GM12878 (cell line): ENCODE results near the gene ADRB1. TPM values are rescaled to one million over a fixed set of nuclear protein-coding genes. Genes with fewer than 3 reads are reported as not detected.

Source experiments
- ATAC-seq: fragments of 200-7000 bp; cut with Tn5 transposase; 3 replicates; pipeline ENCODE4 v1.9.1; 2020; ENCODE audit warnings: mild to moderate bottlenecking, moderate library complexity
- BruUV-seq: library from RNA; stranded (reverse); fragments of 400-500 nt; replicated peaks from 2 replicates; lab custom pipeline; 2021; lab: Mats Ljungman, UMichigan
- CTCF ChIA-PET: fragments of 300-600 bp; sonication (Branson Sonifier 250); formaldehyde crosslinking; extraction: SDS; loops from one replicate; lab custom pipeline; 2021; ENCODE audit warnings: inconsistent platforms; lab: Yijun Ruan, JAX
- POLR2A ChIA-PET: fragments of 350-600 bp; formaldehyde crosslinking; extraction: SDS; loops from one replicate; lab custom pipeline; 2021; ENCODE audit warnings: inconsistent platforms; lab: Charles Lee
- RAD21 ChIA-PET: fragments of 300-600 bp; sonication (Branson Sonifier 250); formaldehyde crosslinking; loops from one replicate; lab custom pipeline; 2023; ENCODE audit warnings: antibody characterized with exemption; ENCODE audit not compliant: unreplicated experiment; lab: Charles Lee
- SMC1A ChIA-PET: fragments of 300-600 bp; sonication (Branson Sonifier 250); formaldehyde crosslinking; loops from one replicate; lab custom pipeline; 2023; ENCODE audit not compliant: unreplicated experiment, uncharacterized antibody; lab: Charles Lee
- DNase-seq: peaks from one replicate; pipeline ENCODE4 v3.0.0-alpha.2; 2011; ENCODE audit warnings: low read depth, low spot score
- FAIRE-seq: peaks from 3 replicates; lab custom pipeline; 2011; peaks lifted over from hg19 to GRCh38; lab: Jason Lieb, UNC
- H2AFZ ChIP-seq: 2 replicates; pipeline ENCODE4 v1.6.0; 2011; ENCODE audit warnings: low read depth, low read length, control low read depth; ENCODE audit not compliant: control insufficient read depth
- H3K27ac ChIP-seq: 2 replicates; pipeline ENCODE4 v1.5.1; 2011; ENCODE audit warnings: control low read depth; ENCODE audit not compliant: control insufficient read depth, insufficient read depth
- H3K27me3 ChIP-seq, 2 experiments: replicated peaks in 1 of 2; 2 replicates each; pipeline versions ENCODE4 v1.6.0 to v1.6.1; 2011; ENCODE audit warnings: low read length in 1 of 2; ENCODE audit not compliant: control insufficient read depth in 2 of 2, insufficient read depth in 2 of 2
- H3K36me3 ChIP-seq, 2 experiments: 2 replicates each; pipeline ENCODE4 v1.5.1; 2011; ENCODE audit warnings: low read length in 1 of 2; ENCODE audit not compliant: control insufficient read depth in 2 of 2, insufficient read depth in 2 of 2
- H3K4me1 ChIP-seq: 2 replicates; pipeline ENCODE4 v1.6.1; 2011; ENCODE audit warnings: mild to moderate bottlenecking, low read length, moderate library complexity, mixed read lengths; ENCODE audit not compliant: control insufficient read depth, insufficient read depth
- H3K4me2 ChIP-seq: 2 replicates; pipeline ENCODE4 v1.6.0; 2011; ENCODE audit warnings: control low read depth; ENCODE audit not compliant: control insufficient read depth, insufficient read depth
- H3K4me3 ChIP-seq: fragments of 200-600 bp; sonication (generic); 2 replicates; pipeline ENCODE4 v1.5.1; 2016
- H3K79me2 ChIP-seq: 2 replicates; pipeline ENCODE4 v1.6.0; 2011; ENCODE audit warnings: low read length; ENCODE audit not compliant: control insufficient read depth, insufficient read depth
- H3K9ac ChIP-seq: 2 replicates; pipeline ENCODE4 v1.8.0; 2011; ENCODE audit warnings: low read length, control low read depth, mixed read lengths; ENCODE audit not compliant: control insufficient read depth, insufficient read depth
- H3K9me3 ChIP-seq: replicated peaks from 3 replicates; pipeline ENCODE4 v1.5.1; 2011; ENCODE audit warnings: mild to moderate bottlenecking, low read length; ENCODE audit not compliant: control insufficient read depth, insufficient read depth
- H4K20me1 ChIP-seq: 2 replicates; pipeline ENCODE4 v1.6.0; 2011; ENCODE audit not compliant: control insufficient read depth, insufficient read depth
- ASH2L ChIP-seq: fragments of 300-600, 200-600 bp; sonication (generic); IDR thresholded peaks from 2 replicates; pipeline ENCODE4 v1.6.1; 2017; ENCODE audit warnings: low read depth, mild to moderate bottlenecking, borderline replicate concordance
- E2F4 ChIP-seq: IDR thresholded peaks from 2 replicates; pipeline ENCODE4 v1.6.1; 2012; ENCODE audit warnings: low read depth, low read length, improper control_type of control experiment
- ESRRA ChIP-seq: IDR thresholded peaks from 2 replicates; pipeline ENCODE4 v1.6.1; 2012; ENCODE audit warnings: mild to moderate bottlenecking, low read length, improper control_type of control experiment
- MXI1 ChIP-seq: fragments of 150-350 bp; IDR thresholded peaks from 2 replicates; pipeline ENCODE4 v1.6.1; 2011; ENCODE audit warnings: low read depth, mild to moderate bottlenecking, inconsistent platforms, low read length, improper control_type of control experiment
- NR2F1 ChIP-seq: fragments of 450-650 bp; conservative IDR thresholded peaks from 2 replicates; pipeline ENCODE4 v1.6.1; 2017; ENCODE audit warnings: mild to moderate bottlenecking
- POLR2A ChIP-seq: IDR thresholded peaks from 2 replicates; pipeline ENCODE4 v1.6.1; 2011; ENCODE audit warnings: low read depth, mild to moderate bottlenecking, low read length
- SMARCA5 ChIP-seq: fragments of 450-650 bp; IDR thresholded peaks from 2 replicates; pipeline ENCODE4 v1.6.1; 2017; ENCODE audit warnings: mild to moderate bottlenecking
- SUPT20H ChIP-seq: IDR thresholded peaks from 2 replicates; pipeline ENCODE4 v1.6.1; 2011; ENCODE audit warnings: low read depth, mild to moderate bottlenecking, low read length, moderate library complexity, borderline replicate concordance; ENCODE audit not compliant: control insufficient read depth
- SUZ12 ChIP-seq: fragments of 200-600 bp; sonication (generic); IDR thresholded peaks from one replicate; pipeline ENCODE4 v1.6.1; 2018; ENCODE audit warnings: antibody characterized with exemption, mild to moderate bottlenecking; ENCODE audit not compliant: unreplicated experiment
- TCF7 ChIP-seq: IDR thresholded peaks from 2 replicates; pipeline ENCODE4 v1.6.1; 2014; ENCODE audit warnings: antibody characterized with exemption, borderline replicate concordance
- ZBTB33 ChIP-seq: fragments of 450-650 bp; IDR thresholded peaks from 2 replicates; pipeline ENCODE4 v1.6.1; 2017; ENCODE audit warnings: mild to moderate bottlenecking
- ZZZ3 ChIP-seq: IDR thresholded peaks from 2 replicates; pipeline ENCODE4 v1.6.1; 2011; ENCODE audit warnings: low read depth; ENCODE audit not compliant: control insufficient read depth, insufficient read length
- WGBS: methylation state at CpG from one replicate; pipeline ENCODE4 v1.1.6; 2016; ENCODE audit warnings: low lambda C conversion rate; ENCODE audit not compliant: insufficient replicate concordance, insufficient coverage; ENCODE audit errors: missing lambda C conversion rate; 5-methylcytosine and 5-hydroxymethylcytosine counted together
- in situ Hi-C: fragments of 300-500 bp; cut with MboI; formaldehyde crosslinking; loops from 9 replicates; pipeline ENCODE4 v1.14.3; 2018; ENCODE audit warnings: mixed read lengths
- intact Hi-C: fragments of 100-400 bp; cut with micrococcal nuclease; formaldehyde crosslinking; loops from one replicate; pipeline ENCODE4 v1.14.2; 2022; ENCODE audit not compliant: unreplicated experiment
- polyA plus RNA-seq, 11 experiments: library from polyadenylated mRNA; depleted of rRNA in 4 of 11; unstranded in 6 of 11; stranded (reverse) in 5 of 11; fragments of >200 nt; fragmentation: Nextera tagmentation in 4 of 11; fragmentation: Illumina TruSeq in 1 of 11; extraction: Ambion mirVana in 4 of 11; extraction: Trizol in 1 of 11; gene quantifications; 1 replicate in 1 of 11; 2 replicates in 10 of 11; pipeline versions ENCODE4 v1.2.1 to v1.2.3, GENCODE V29; 2011 to 2016; ENCODE audit warnings: inconsistent platforms in 2 of 11, missing spikeins in 2 of 11, low read depth in 1 of 11
- total RNA-seq, 4 experiments: library from RNA; depleted of rRNA in 3 of 4; stranded (reverse); fragments of >200 nt in 3 of 4; fragmentation: Illumina TruSeq in 1 of 4; extraction: Trizol in 1 of 4; gene quantifications; 2 replicates each; pipeline versions ENCODE4 v1.2.1 to v1.2.3, GENCODE V29; 2013 to 2021

The ADRB1 gene
- total and polyA plus RNA-seq, 10 of the 15 experiments (the other 5 are each of a cell fraction or from before 2014, with no cell fraction given): 0.26 to 4.5 (median 1.1) TPM

DNA sequence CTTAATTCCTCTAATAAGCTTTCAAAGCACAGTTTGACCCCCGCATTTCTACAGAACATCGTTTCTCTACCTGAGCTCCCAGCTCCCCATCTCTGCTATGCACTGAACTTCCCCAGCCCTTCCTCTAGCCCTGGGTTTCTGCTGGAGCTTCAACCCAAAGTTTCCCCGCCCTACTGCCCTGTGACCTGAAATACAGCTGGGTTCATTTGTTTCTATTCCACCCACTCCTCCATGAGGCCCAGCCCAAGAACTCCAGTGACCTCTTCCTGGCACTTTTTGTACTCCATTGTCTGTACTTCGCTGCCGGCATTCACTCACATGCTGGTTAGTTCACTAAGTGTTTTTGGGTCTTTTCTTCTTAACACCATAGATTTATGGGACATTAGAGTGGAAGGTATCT is 35.8 kb downstream of the ADRB1 start:
- Histone ChIP-seq H3K27ac (no peak overlapping the region), H3K27me3 (no peaks in the 10 kb centered on the region), H3K79me2 (no peaks in the 10 kb centered on the region), H3K4me3 (no peak overlapping the region), H3K36me3 (no peaks in the 10 kb centered on the region), H3K4me2 (no peak overlapping the region), H2AFZ (no peak overlapping the region), H3K4me1 (no peaks in the 10 kb centered on the region; the same call in 1 of the 2 replicates), H4K20me1 (no peaks in the 10 kb centered on the region), H3K9me3 (peaks cover 1% of the 10 kb centered on the region; the same call in 1 of the 3 replicates), H3K9ac (no peak overlapping the region)
- no peak for DNase-seq
- intact Hi-C loops: no loop called here
- SMC1A ChIA-PET: interaction anchor here (0.6 to 1.3 kb wide), 2 partner anchors 29 to 151 kb away, joined by 3 read pairs; no protein-coding TSS in a partner anchor
- BruUV-seq: no TSS peak
- POLR2A ChIA-PET: no interaction called here
- TF ChIP-seq ASH2L (no peak), SUPT20H (no peak), ESRRA (no peak), NR2F1 (no peak), SMARCA5 (no peak)
- FAIRE-seq: no peak
- in situ Hi-C loops: no loop called here
- no peak for ATAC-seq
- CTCF ChIA-PET: interaction anchor here (0.9 to 1.0 kb wide), 2 partner anchors 9 to 13 kb away, joined by 3 read pairs; no protein-coding TSS in a partner anchor
- WGBS: 87% methylated on average over 5 of the region's 5 CpGs
- RAD21 ChIA-PET: interaction anchor here (0.6 kb wide), 1 partner anchor 84 kb away, joined by 5 read pairs; no protein-coding TSS in a partner anchor

DNA sequence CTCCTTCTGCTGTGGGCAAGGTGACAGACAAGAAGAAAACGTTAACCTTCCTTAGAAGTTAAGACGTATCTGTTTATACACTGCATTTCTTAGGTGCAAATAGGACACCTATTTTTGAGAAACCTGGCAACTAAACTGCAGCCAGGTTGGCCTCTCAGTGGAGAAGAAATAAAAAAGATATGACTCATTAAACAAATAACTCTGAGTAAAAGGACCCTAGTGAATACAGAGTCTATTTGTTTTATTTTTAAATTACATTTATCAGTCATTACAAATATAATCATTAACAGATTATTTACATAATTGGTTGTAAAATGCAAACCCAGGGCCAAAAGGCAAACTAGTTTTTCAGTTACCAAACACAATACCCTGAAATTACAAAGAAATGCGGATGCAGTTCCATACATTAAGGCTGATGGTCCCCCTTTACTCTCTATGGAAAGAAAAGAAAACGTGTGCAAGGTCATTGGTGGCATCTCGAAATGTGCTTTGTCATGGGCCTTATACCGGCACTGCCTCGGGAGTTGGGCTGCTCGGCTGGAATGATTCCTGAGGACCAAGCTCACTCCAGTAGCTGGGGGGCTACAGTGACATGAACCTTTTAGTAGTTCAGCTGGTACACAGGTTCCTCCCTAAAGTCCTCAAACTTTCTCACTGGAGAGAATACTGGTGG is 38.4 kb downstream of the ADRB1 start:
- BruUV-seq: no TSS peak
- Histone ChIP-seq H3K79me2 (no peaks in the 10 kb centered on the region), H2AFZ (no peak overlapping the region), H3K4me2 (no peak overlapping the region), H3K4me1 (no peaks in the 10 kb centered on the region; the same call in 1 of the 2 replicates), H3K36me3 (no peaks in the 10 kb centered on the region), H3K27ac (no peak overlapping the region), H3K9ac (no peak overlapping the region), H3K4me3 (no peak overlapping the region), H3K9me3 (no peaks in the 10 kb centered on the region; the same call in 2 of the 3 replicates), H3K27me3 (no peaks in the 10 kb centered on the region), H4K20me1 (no peaks in the 10 kb centered on the region)
- POLR2A ChIA-PET: interaction anchor here (0.7 to 1.1 kb wide), 2 partner anchors 128 to 151 kb away, joined by 3 read pairs; no protein-coding TSS in a partner anchor
- no peak for FAIRE-seq
- RAD21 ChIA-PET: interaction anchor here (1.1 kb wide), 1 partner anchor 14 kb away, joined by 3 read pairs; no protein-coding TSS in a partner anchor
- intact Hi-C loops (no loop called here), in situ Hi-C loops (no loop called here)
- CTCF ChIA-PET: interaction anchor here (1.3 kb wide), 1 partner anchor 16 kb away, joined by 3 read pairs; no protein-coding TSS in a partner anchor
- DNase-seq: no peak
- SMC1A ChIA-PET: interaction anchor here (0.7 to 2.5 kb wide), 4 partner anchors 10 to 40 kb away, joined by 3 to 15 read pairs (median 4); no protein-coding TSS in a partner anchor
- no peak for ATAC-seq
- WGBS: 61% methylated on average over 8 of the region's 8 CpGs
- no peak for TF ChIP-seq SUZ12
- TF ChIP-seq POLR2A: no peak
- no peak for TF ChIP-seq ESRRA
- no peak for TF ChIP-seq ZZZ3
- TF ChIP-seq MXI1: no peak
- TF ChIP-seq TCF7: no peak
- no peak for TF ChIP-seq E2F4
- TF ChIP-seq ZBTB33: no peak
